ENCODE results near the gene HOXB13. TPM values are rescaled to one million over a fixed set of nuclear protein-coding genes. Genes with fewer than 3 reads are reported as not detected.

Gene HOXB13
- total RNA-seq, 2 donors from 2014 or later: not detected

DNA sequence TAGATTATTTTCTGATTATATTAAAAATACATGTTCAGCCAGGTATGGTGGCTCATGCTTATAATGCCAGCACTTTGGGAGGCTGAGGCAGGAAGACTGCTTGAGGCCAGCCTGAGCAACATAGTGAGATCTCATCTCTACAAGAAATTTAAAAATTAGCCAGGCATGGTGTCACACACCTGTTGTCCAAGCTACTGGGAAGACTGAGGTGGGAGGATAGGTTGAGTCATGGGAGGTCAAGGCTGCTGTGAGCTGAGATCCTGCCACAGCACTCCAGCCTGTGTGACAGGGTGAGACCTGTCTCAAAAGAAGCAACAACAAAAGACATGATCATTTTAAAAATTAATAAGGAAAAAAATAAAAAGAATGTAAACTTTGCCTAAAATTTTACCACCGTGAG is 46.9 kb downstream of the HOXB13 start:
- Histone ChIP-seq H3K36me3 (ENCODE audit: control insufficient read depth, insufficient read depth, low read length) (no peaks in the 10 kb centered on the region), H3K27ac (ENCODE audit: low read depth, low read length) (no peak overlapping the region), H3K9me3 (ENCODE audit: control insufficient read depth, low read length) (no peaks in the 10 kb centered on the region), H3K9ac (ENCODE audit: extremely low read depth, low read length, poor library complexity, severe bottlenecking) (no peak overlapping the region), H3K27me3 (ENCODE audit: control insufficient read depth, insufficient read depth, low read length, poor library complexity, severe bottlenecking) (peaks cover 96% of the 10 kb centered on the region), H3K4me3 (ENCODE audit: low read length) (no peak overlapping the region), H3K4me1 (ENCODE audit: control insufficient read depth, insufficient read depth, low read length) (no peaks in the 10 kb centered on the region)
- no peak overlapping the region for H3K27ac Mint-ChIP-seq
- H3K4me1 Mint-ChIP-seq: no peaks in the 10 kb centered on the region
- H3K9me3 Mint-ChIP-seq: no peaks in the 10 kb centered on the region
- no peaks in the 10 kb centered on the region for H3K36me3 Mint-ChIP-seq (ENCODE audit: low read depth)
- no peak overlapping the region for H3K4me3 Mint-ChIP-seq
- peak; percentile 14 for DNase-seq
- H3K27me3 Mint-ChIP-seq (ENCODE audit: insufficient read depth): peaks cover 96% of the 10 kb centered on the region
- 100% methylated on average over 1 of the region's 1 CpG for WGBS, 2 experiments (ENCODE audit: insufficient coverage in 1 of 2, insufficient read length in 1 of 2)
- TF ChIP-seq, protein P1, sequence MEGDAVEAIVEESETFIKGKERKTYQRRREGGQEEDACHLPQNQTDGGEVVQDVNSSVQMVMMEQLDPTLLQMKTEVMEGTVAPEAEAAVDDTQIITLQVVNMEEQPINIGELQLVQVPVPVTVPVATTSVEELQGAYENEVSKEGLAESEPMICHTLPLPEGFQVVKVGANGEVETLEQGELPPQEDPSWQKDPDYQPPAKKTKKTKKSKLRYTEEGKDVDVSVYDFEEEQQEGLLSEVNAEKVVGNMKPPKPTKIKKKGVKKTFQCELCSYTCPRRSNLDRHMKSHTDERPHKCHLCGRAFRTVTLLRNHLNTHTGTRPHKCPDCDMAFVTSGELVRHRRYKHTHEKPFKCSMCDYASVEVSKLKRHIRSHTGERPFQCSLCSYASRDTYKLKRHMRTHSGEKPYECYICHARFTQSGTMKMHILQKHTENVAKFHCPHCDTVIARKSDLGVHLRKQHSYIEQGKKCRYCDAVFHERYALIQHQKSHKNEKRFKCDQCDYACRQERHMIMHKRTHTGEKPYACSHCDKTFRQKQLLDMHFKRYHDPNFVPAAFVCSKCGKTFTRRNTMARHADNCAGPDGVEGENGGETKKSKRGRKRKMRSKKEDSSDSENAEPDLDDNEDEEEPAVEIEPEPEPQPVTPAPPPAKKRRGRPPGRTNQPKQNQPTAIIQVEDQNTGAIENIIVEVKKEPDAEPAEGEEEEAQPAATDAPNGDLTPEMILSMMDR (conservative IDR thresholded peaks at IDR 0.05): no peak

DNA sequence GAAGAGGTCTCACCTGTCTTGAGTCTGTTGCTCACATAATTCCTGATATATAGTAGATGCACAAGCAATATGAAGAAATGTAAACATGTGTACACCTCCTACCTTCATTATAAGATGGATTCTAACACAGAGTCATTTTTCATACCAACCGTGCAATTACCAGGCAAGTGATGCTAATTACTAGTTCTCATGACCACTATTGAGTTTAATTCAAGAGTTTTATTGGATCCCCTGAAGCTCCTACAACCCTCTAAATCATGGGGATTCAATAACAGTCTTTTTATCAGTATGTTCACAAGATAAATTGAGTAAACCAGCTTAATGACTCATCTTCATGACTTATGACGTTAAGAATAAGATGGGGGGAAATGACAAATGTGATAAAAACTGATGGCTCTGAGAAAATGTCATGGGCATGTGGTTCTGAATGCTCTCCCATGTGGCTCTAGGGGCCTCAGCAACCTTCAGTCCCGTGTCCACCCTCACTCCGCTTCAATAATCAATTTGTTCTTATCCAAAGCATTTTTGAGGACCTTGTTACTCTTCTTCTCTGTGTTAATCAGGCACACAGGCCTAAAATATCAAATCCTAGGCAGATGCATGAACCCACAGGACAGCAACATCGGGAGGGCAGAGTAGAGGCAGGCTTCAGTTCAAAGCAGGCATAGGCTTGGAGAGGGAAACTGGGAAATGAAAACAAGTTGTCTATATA is 49.0 kb downstream of the HOXB13 start:
- WGBS, 2 experiments (ENCODE audit: insufficient coverage in 1 of 2, insufficient read length in 1 of 2): 89 to 92% methylated on average over 4 to 5 of the region's 5 CpGs
- H3K9ac ChIP-seq (ENCODE audit: extremely low read depth, low read length, poor library complexity, severe bottlenecking): no peak overlapping the region
- Mint-ChIP-seq H3K9me3 (no peaks in the 10 kb centered on the region), H3K4me3 (no peak overlapping the region), H3K4me1 (peaks cover 2% of the 10 kb centered on the region), H3K36me3 (ENCODE audit: low read depth) (no peaks in the 10 kb centered on the region), H3K27me3 (ENCODE audit: insufficient read depth) (peaks cover 99% of the 10 kb centered on the region), H3K27ac (no peak overlapping the region)
- H3K27me3 ChIP-seq (ENCODE audit: control insufficient read depth, insufficient read depth, low read length, poor library complexity, severe bottlenecking): peaks cover 100% of the 10 kb centered on the region
- H3K4me3 ChIP-seq (ENCODE audit: low read length): no peak overlapping the region
- H3K36me3 ChIP-seq (ENCODE audit: control insufficient read depth, insufficient read depth, low read length): no peaks in the 10 kb centered on the region
- TF ChIP-seq, protein P1 (conservative IDR thresholded peaks at IDR 0.05): no peak
- no peak for DNase-seq
- H3K27ac ChIP-seq (ENCODE audit: low read depth, low read length): no peak overlapping the region
- no peaks in the 10 kb centered on the region for H3K9me3 ChIP-seq (ENCODE audit: control insufficient read depth, low read length)
- no peaks in the 10 kb centered on the region for H3K4me1 ChIP-seq (ENCODE audit: control insufficient read depth, insufficient read depth, low read length)

DNA sequence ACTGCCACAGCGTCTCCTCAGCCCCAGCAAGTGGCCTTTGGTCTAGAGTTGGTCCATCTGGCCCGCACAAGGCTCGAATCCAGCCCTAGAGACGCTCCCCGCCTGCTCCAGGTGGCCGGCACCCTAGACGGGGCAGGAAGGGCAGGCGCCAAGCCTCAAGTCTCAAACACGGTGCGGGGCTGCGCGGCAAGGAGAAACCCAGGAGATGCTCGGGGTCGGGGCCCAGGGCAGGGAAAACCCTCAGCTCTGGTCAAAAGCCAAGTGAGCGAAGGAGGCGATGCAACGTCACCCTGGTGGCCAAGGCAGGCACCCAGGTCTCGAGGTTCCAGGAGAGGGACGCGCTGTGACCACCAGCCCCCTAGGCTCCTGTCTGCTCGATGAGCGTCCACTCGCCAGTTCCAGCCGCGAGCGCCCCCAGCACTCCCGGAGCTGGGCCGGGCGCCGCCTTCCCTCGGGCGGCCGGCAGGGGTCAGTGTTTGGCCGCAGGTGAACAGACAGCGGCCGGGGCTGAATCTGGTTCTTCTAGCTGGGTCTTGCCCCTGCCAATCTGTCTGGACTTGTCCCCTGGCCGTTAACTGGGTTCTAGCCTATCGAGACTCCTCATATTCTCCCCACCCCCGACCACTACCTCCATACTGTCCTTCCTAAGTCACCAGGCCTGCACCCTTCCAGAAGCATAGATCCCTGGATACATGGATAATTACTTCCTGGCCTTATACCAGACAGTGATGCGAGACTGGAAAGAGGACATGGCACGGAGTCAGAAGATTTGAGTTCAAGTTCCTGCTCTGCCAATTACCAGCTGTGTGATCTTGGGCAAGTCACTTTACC is 50.2 kb downstream of the HOXB13 start:
- Histone ChIP-seq H3K9ac (ENCODE audit: extremely low read depth, low read length, poor library complexity, severe bottlenecking) (no peak overlapping the region), H3K4me1 (ENCODE audit: control insufficient read depth, insufficient read depth, low read length) (no peaks in the 10 kb centered on the region), H3K36me3 (ENCODE audit: control insufficient read depth, insufficient read depth, low read length) (no peaks in the 10 kb centered on the region), H3K27me3 (ENCODE audit: control insufficient read depth, insufficient read depth, low read length, poor library complexity, severe bottlenecking) (peaks cover 100% of the 10 kb centered on the region), H3K27ac (ENCODE audit: low read depth, low read length) (no peak overlapping the region), H3K9me3 (ENCODE audit: control insufficient read depth, low read length) (no peaks in the 10 kb centered on the region), H3K4me3 (ENCODE audit: low read length) (no peak overlapping the region)
- TF ChIP-seq, protein P1 (conservative IDR thresholded peaks at IDR 0.05): peak; percentile 99
- DNase-seq: peak; percentile 99
- no peak overlapping the region for H3K4me3 Mint-ChIP-seq
- no peaks in the 10 kb centered on the region for H3K36me3 Mint-ChIP-seq (ENCODE audit: low read depth)
- H3K27ac Mint-ChIP-seq: no peak overlapping the region
- H3K4me1 Mint-ChIP-seq: peaks cover 2% of the 10 kb centered on the region
- 11 to 23% methylated on average over 23 to 41 of the region's 41 CpGs for WGBS, 2 experiments (ENCODE audit: insufficient coverage in 1 of 2, insufficient read length in 1 of 2)
- peaks cover 100% of the 10 kb centered on the region for H3K27me3 Mint-ChIP-seq (ENCODE audit: insufficient read depth)
- H3K9me3 Mint-ChIP-seq: no peaks in the 10 kb centered on the region

Measured in endodermal cell (in vitro differentiated cells).